ENCODE measurements around the gene C19orf38.

The C19orf38 gene

DNA sequence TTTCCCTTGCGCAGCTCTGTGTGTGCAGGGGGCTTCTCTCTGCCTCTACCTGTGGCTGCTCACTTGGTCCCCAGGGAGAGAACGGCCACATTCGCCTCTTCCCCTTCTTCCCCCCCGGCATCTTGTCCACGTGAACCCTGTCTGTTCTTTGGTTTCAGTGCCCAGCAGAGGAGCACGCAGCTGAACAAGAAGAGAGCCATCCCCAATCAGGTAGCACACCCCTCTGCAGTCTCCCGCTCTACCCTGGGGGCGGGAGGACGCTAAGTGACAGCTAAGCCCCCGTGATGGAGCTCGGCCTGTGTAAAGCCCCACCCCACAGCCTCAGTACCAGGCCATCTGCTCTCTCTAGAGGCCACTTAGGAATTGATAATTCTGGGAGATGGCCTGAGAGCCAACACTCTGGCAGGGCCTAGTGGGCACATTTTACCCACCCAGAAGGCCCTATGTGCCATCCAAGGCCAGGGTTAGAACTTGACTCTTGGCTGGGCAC lies 42.4 kb upstream of the C19orf38 start:
- H3K36me3 Mint-ChIP-seq (ENCODE audit: low read depth) = peaks cover 53% of the 10 kb centered on the region
- TF ChIP-seq, protein P1, sequence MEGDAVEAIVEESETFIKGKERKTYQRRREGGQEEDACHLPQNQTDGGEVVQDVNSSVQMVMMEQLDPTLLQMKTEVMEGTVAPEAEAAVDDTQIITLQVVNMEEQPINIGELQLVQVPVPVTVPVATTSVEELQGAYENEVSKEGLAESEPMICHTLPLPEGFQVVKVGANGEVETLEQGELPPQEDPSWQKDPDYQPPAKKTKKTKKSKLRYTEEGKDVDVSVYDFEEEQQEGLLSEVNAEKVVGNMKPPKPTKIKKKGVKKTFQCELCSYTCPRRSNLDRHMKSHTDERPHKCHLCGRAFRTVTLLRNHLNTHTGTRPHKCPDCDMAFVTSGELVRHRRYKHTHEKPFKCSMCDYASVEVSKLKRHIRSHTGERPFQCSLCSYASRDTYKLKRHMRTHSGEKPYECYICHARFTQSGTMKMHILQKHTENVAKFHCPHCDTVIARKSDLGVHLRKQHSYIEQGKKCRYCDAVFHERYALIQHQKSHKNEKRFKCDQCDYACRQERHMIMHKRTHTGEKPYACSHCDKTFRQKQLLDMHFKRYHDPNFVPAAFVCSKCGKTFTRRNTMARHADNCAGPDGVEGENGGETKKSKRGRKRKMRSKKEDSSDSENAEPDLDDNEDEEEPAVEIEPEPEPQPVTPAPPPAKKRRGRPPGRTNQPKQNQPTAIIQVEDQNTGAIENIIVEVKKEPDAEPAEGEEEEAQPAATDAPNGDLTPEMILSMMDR (IDR thresholded peaks at IDR 0.05; ENCODE audit: unreplicated experiment in 3 of 3) = no peak
- no peak overlapping the region for H3K27ac Mint-ChIP-seq
- peaks cover 5% of the 10 kb centered on the region for H3K4me1 Mint-ChIP-seq
- H3K4me3 Mint-ChIP-seq = no peak overlapping the region
- H3K27me3 Mint-ChIP-seq (ENCODE audit: low read depth) = no peaks in the 10 kb centered on the region
- H3K9me3 Mint-ChIP-seq = no peaks in the 10 kb centered on the region

DNA sequence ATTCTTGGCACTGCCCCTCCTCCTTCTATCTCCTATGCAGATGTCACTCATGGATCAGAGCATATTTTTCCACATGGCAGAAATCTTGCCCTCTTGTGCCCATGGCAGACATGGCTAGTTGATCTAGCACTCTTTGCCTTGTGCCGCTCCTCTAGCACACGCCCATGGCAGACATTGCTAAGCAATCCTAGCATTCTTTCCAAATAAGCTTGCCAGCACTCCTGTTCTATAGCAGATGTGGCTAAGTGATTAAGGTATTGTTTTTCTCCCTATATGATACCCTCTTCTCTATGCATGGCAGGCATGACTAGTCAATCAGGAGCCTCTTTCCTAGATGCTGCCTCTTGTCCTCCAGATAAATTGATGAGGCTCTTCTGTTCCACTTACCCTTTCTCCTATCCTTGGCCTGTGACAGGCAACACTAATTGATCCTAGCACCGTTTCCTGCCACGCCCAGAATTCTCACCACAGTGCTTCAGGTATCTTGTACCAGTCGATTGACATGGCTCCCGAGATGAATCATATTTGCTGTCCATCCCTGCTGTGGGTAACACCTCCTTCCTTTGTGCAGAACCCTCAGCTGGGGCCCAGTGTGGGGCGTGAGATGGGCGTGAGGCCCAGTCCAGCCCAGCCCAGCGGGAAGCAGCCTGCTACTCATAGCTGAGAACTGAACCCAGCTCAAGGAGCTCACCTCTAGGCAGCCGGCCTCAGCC lies 39.1 kb upstream of the C19orf38 start:
- Mint-ChIP-seq H3K27ac (peak overlapping the region in 1 of 3 experiments; percentile 24), H3K4me3 (no peak overlapping the region), H3K27me3 (ENCODE audit: low read depth) (no peaks in the 10 kb centered on the region), H3K9me3 (no peaks in the 10 kb centered on the region), H3K36me3 (ENCODE audit: low read depth) (peaks cover 45% of the 10 kb centered on the region), H3K4me1 (peaks cover 9% of the 10 kb centered on the region)
- TF ChIP-seq, protein P1 (IDR thresholded peaks at IDR 0.05; ENCODE audit: unreplicated experiment in 3 of 3) = no peak

DNA sequence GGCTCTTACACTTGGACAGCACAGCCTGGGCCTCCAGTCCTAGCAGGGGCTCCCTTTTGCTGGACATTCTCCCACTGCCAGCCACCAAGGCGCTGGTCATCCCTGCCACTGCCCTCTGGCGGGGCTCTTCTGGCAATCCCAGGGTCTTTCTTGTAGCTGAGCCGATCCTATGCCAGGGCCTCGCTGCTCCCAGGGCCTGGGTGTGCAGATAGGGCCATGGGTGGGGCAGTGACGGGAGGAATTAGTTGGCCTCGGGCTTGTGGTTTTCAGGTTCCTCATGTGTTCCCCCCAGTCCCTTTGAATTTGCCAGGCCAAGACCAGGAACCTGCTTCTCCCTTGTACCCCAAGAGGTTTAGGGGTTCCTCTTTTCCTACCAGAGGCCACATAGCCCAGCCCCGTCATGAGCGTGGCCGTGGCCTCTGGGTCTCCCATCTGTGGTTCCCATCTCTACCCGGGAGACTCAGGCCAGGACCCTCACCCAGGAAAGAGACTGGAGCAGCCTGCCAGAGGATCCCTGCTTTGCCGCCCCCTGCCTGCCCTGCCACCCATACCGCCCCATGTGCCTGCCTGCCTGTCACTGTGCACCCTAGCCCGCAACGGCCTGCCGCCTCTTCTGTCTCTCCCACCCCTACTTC lies 38.4 kb upstream of the C19orf38 start:
- Mint-ChIP-seq H3K27me3 (ENCODE audit: low read depth) (no peaks in the 10 kb centered on the region), H3K36me3 (ENCODE audit: low read depth) (peaks cover 45% of the 10 kb centered on the region)

DNA sequence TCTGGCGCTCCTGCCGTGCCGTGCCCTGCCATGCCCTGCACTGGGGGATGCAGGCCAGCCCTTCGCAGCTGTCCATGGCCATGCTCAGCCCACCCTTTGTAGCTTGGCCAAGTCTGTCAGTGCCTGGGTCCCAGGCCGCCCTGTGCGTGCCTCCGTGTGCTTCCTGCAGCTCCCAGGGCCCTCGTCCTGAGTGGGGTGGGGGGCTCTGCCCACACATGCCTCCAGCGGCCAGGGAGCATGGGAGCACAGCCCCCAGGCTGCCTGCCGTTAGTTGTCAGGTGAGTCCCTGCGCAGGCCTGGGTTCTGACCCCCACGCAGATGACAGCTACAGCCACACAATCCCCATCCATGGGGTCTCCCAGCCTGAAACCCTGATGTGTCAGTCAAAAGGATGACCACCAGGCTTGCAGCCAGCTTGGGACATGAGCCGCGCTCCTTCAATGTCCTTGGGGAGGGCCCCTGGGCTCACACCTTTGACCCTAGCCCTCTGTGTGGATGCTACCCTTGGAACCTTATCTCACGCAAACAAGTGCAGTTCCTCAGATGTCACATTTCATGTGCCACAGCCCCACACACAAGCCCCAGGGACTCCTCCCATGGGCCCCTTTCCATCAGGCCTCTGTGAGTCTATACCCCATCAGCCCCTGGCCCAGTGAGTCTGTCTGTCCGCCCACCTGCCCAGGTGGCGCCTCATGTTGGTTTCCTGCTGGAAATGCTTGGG lies 36.7 kb upstream of the C19orf38 start:
- Mint-ChIP-seq H3K27me3 (ENCODE audit: low read depth) (no peaks in the 10 kb centered on the region), H3K36me3 (ENCODE audit: low read depth) (peaks cover 41% of the 10 kb centered on the region), H3K4me1 (peaks cover 20% of the 10 kb centered on the region), H3K4me3 (no peak overlapping the region), H3K9me3 (no peaks in the 10 kb centered on the region), H3K27ac (no peak overlapping the region)
- TF ChIP-seq, protein P1 (IDR thresholded peaks at IDR 0.05; ENCODE audit: unreplicated experiment in 3 of 3) = no peak

More for the DNA sequence above, 38.4 kb upstream of the C19orf38 start:
- TF ChIP-seq, protein P1 (IDR thresholded peaks at IDR 0.05; ENCODE audit: unreplicated experiment in 3 of 3) = no peak
- peak overlapping the region in 1 of 3 experiments; percentile 24 for H3K27ac Mint-ChIP-seq
- H3K9me3 Mint-ChIP-seq = no peaks in the 10 kb centered on the region
- no peak overlapping the region for H3K4me3 Mint-ChIP-seq
- peaks cover 14% of the 10 kb centered on the region for H3K4me1 Mint-ChIP-seq

DNA sequence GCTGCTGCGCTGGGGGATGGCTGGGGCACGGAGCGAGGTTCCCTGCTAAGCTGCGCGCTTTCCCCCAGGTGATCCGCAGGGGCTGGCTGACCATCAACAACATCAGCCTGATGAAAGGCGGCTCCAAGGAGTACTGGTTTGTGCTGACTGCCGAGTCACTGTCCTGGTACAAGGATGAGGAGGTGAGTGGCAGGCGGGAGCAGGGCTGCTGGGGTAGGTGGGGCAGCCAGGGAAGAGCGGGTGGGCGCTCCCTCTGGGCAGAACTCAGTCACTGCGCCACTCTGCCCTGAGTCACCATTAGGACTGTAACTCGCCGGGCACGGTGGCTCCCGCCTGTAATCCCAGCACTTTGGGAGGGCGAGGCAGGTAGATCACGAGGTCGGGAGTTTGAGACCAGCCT lies 36.0 kb upstream of the C19orf38 start:
- H3K4me3 Mint-ChIP-seq = no peak overlapping the region
- no peaks in the 10 kb centered on the region for H3K27me3 Mint-ChIP-seq (ENCODE audit: low read depth)
- H3K27ac Mint-ChIP-seq = no peak overlapping the region
- peaks cover 20% of the 10 kb centered on the region for H3K4me1 Mint-ChIP-seq
- no peaks in the 10 kb centered on the region for H3K9me3 Mint-ChIP-seq
- H3K36me3 Mint-ChIP-seq (ENCODE audit: low read depth) = peaks cover 42% of the 10 kb centered on the region
- TF ChIP-seq, protein P1 (IDR thresholded peaks at IDR 0.05; ENCODE audit: unreplicated experiment in 3 of 3) = no peak

Data from nephron (organoid).